ENCODE results near the gene BICD2. TPM values are rescaled to one million over a fixed set of nuclear protein-coding genes. Genes with fewer than 3 reads are reported as not detected.

The BICD2 gene
- polyA plus RNA-seq, 3 donors, result 13.8 to 29.4 (median 25.6) TPM

DNA sequence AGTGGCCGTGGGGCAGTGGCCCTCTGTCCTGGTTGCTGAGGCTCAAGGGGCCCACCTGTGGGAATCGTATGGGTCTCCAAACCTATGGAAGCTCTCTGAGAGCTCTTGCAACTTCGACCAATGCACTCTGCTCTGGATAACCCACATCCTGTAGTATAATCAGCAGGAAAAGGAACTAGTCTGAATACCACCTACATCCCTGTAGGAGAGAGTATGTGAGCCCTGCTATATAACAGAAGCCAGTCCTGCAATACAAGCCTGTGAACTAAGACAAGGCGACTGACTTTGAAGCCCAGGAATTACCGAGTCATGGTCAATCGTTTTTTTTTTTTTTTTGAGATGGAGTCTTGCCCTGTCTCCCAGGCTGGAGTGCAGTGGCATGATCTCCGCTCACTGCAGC is 29.8 kb upstream of the BICD2 start:
- no peaks in the 10 kb centered on the region for H3K79me2 ChIP-seq (ENCODE audit: insufficient read depth, low read length)
- no peak for DNase-seq
- no peak overlapping the region for H3K27ac ChIP-seq (ENCODE audit: low read depth in 1 of 2, low read length in 2 of 2)
- H3K9me3 ChIP-seq (replicated peaks in 1 of 2; ENCODE audit: control insufficient read depth in 1 of 2, insufficient read depth in 1 of 2, low read length in 2 of 2), result no peaks in the 10 kb centered on the region
- Mint-ChIP-seq H3K4me3 (no peak overlapping the region), H3K9me3 (no peaks in the 10 kb centered on the region), H3K27me3 (ENCODE audit: low read depth in 3 of 3) (peaks cover 15 to 27% (median 15%) of the 10 kb centered on the region in 3 donors), H3K36me3 (no peaks in the 10 kb centered on the region), H3K4me1 (peaks cover 4% of the 10 kb centered on the region), H3K27ac (no peak overlapping the region)
- no peak overlapping the region for H3K4me2 ChIP-seq (replicated peaks; ENCODE audit: extremely low read depth, low read length, poor library complexity, severe bottlenecking)
- H3K4me3 ChIP-seq (replicated peaks in 1 of 3; ENCODE audit: low read depth in 2 of 3, low read length in 3 of 3), result no peak overlapping the region
- H3K36me3 ChIP-seq (replicated peaks in 1 of 2; ENCODE audit: control insufficient read depth in 1 of 2, insufficient read depth in 2 of 2, low read length in 2 of 2), result no peaks in the 10 kb centered on the region
- no peaks in the 10 kb centered on the region for H4K20me1 ChIP-seq (ENCODE audit: insufficient read depth, low read length)
- peaks cover 0 to 3% of the 10 kb centered on the region in 2 donors for H3K4me1 ChIP-seq (ENCODE audit: control insufficient read depth in 1 of 2, insufficient read depth in 2 of 2, low read length in 2 of 2)
- H3K9ac ChIP-seq (ENCODE audit: insufficient read depth, low read length, poor library complexity, severe bottlenecking), result no peak overlapping the region
- intact Hi-C loops (cut with micrococcal nuclease), result no loop called here
- peaks cover 0 to 19% of the 10 kb centered on the region in 2 donors for H3K27me3 ChIP-seq (ENCODE audit: control insufficient read depth in 2 of 2, insufficient read depth in 2 of 2, low read length in 2 of 2)
- no peak for TF ChIP-seq CTCF (IDR thresholded peaks at IDR 0.05)
- no peak overlapping the region for H2AFZ ChIP-seq (ENCODE audit: insufficient read depth, low read depth, low read length, poor library complexity, severe bottlenecking)
- WGBS (ENCODE audit: insufficient coverage), result 27% methylated on average over 4 of the region's 7 CpGs

DNA sequence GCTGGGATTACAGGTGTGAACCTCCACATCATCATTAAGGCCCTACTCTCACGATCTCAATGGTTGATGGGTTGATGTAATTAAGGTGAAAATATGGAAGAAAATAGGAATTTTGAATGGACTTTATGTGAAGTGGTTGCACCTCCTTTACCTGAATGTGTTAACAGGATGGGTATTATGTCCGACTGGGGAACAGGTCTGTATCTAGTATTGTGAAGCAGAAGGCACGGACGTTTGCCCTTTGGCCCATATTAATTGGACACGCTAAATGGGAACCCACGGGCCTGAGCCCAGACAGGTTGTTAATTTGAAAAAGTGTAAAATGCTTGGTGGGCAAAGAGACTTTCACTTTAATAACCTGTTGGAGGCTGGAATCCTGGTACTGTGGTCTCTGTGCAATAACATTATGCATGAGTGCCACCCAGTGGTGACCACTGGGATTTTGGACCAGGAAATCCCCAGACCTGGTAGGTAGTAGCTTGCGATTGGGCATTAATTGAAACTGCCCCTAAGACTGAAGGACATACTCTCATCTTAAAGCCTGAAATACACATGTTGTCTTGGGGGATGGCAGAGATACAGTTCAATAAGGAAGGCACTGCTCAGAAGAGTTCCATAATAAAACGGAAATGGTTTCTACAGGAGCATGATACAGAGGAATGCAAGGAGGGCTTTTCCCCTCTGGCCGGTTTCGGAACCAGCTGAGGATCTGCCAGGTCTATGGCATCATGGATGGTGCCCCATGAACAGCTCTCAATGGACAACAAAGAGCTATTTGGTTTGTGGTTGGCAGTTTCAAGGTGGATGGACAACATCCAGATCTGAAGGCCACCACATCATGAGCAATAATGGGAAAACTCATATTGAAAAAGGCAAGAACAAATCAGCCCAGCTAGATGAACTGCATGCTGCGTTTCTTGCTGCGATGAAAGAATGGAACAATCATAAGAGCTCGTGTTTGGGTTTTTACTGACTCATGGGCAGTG is 26.2 kb upstream of the BICD2 start:
- Histone ChIP-seq H4K20me1 (ENCODE audit: insufficient read depth, low read length) (no peaks in the 10 kb centered on the region), H3K4me3 (replicated peaks in 1 of 3; ENCODE audit: low read depth in 2 of 3, low read length in 3 of 3) (no peak overlapping the region), H3K4me1 (ENCODE audit: control insufficient read depth in 1 of 2, insufficient read depth in 2 of 2, low read length in 2 of 2) (peaks cover 0 to 3% of the 10 kb centered on the region in 2 donors), H3K79me2 (ENCODE audit: insufficient read depth, low read length) (no peaks in the 10 kb centered on the region), H3K27ac (ENCODE audit: low read depth in 1 of 2, low read length in 2 of 2) (no peak overlapping the region), H2AFZ (ENCODE audit: insufficient read depth, low read depth, low read length, poor library complexity, severe bottlenecking) (no peak overlapping the region), H3K4me2 (replicated peaks; ENCODE audit: extremely low read depth, low read length, poor library complexity, severe bottlenecking) (no peak overlapping the region), H3K9ac (ENCODE audit: insufficient read depth, low read length, poor library complexity, severe bottlenecking) (no peak overlapping the region), H3K36me3 (replicated peaks in 1 of 2; ENCODE audit: control insufficient read depth in 1 of 2, insufficient read depth in 2 of 2, low read length in 2 of 2) (no peaks in the 10 kb centered on the region), H3K27me3 (ENCODE audit: control insufficient read depth in 2 of 2, insufficient read depth in 2 of 2, low read length in 2 of 2) (peaks cover 0 to 3% of the 10 kb centered on the region in 2 donors), H3K9me3 (replicated peaks in 1 of 2; ENCODE audit: control insufficient read depth in 1 of 2, insufficient read depth in 1 of 2, low read length in 2 of 2) (peaks cover 2 to 4% of the 10 kb centered on the region in 2 donors)
- peak overlapping the region in 1 of 2 donors; percentile 15 for H3K4me3 Mint-ChIP-seq
- H3K27me3 Mint-ChIP-seq (ENCODE audit: low read depth in 3 of 3), result peaks cover 0 to 6% (median 2%) of the 10 kb centered on the region in 3 donors
- WGBS (ENCODE audit: insufficient coverage), result 54% methylated on average over 8 of the region's 13 CpGs
- peak; percentile 89 for TF ChIP-seq CTCF (IDR thresholded peaks at IDR 0.05)
- intact Hi-C loops (cut with micrococcal nuclease), result loop anchor here in 1 of 2 donors (2.0 kb wide), 2 partner anchors 24 to 74 kb away; no protein-coding TSS in a partner anchor
- peak; percentile 75 to 85 (median 76) for DNase-seq
- H3K36me3 Mint-ChIP-seq, result no peaks in the 10 kb centered on the region
- H3K9me3 Mint-ChIP-seq, result peaks cover 0 to 7% (median 4%) of the 10 kb centered on the region in 7 donors
- H3K27ac Mint-ChIP-seq, result peak overlapping the region in 2 of 7 donors; percentile 19 to 46
- H3K4me1 Mint-ChIP-seq, result peaks cover 4% of the 10 kb centered on the region
